ENCODE measurements around the gene ENOX2. TPM values are rescaled to one million over a fixed set of nuclear protein-coding genes. Genes with fewer than 3 reads are reported as not detected.

ENOX2 gene
- total RNA-seq, 1 experiment from 2014 or later: 21.4 TPM

GRCh38 chrX:130577431-130577830 is 325.6 kb downstream of the ENOX2 start:
- POLR2A ChIA-PET (ENCODE audit: unreplicated experiment): no interaction called here

GRCh38 chrX:130575831-130576389 is 327.1 kb downstream of the ENOX2 start:
- Histone ChIP-seq H3K36me3 (ENCODE audit: low read depth) (no peaks in the 10 kb centered on the region), H3K4me1 (replicated peaks; ENCODE audit: insufficient read depth) (no peaks in the 10 kb centered on the region; the same call in 1 of the 2 replicates), H3F3A (ENCODE audit: insufficient read depth, low read depth) (no peaks in the 10 kb centered on the region), H3K9me3 (ENCODE audit: insufficient read depth, low read depth) (peaks cover 5% of the 10 kb centered on the region; the same call in 1 of the 2 replicates), H3K79me2 (ENCODE audit: low read depth) (no peaks in the 10 kb centered on the region), H3K27ac (no peak overlapping the region), H3K4me2 (no peak overlapping the region), H3K27me3 (ENCODE audit: insufficient read depth, low read depth) (no peaks in the 10 kb centered on the region), H3K4me3 (no peak overlapping the region), H3K9me2 (ENCODE audit: insufficient read depth) (no peaks in the 10 kb centered on the region), H2AFZ (no peak overlapping the region), H4K20me1 (ENCODE audit: insufficient read depth) (no peaks in the 10 kb centered on the region)
- DNase-seq: peak in 1 of 2 experiments; percentile 20
- ChIA-PET POLR2A (ENCODE audit: unreplicated experiment) (no interaction called here), CTCF (interaction anchor here (0.6 to 1.3 kb wide), 3 partner anchors 248 to 389 kb away, joined by 3 to 10 read pairs (median 3); no protein-coding TSS in a partner anchor)
- intact Hi-C loops (cut with micrococcal nuclease; ENCODE audit: unreplicated experiment): loop anchor here (1.0 kb wide), 1 partner anchor 341 kb away; no protein-coding TSS in a partner anchor
- no TSS peak for BruUV-seq (replicated peaks)
- TF ChIP-seq CTCF (conservative IDR thresholded peaks at IDR 0.05) (peak; percentile 85), EZH2 (IDR thresholded peaks at IDR 0.05; ENCODE audit: low read depth) (no peak)

More at GRCh38 chrX:130577431-130577830, 325.6 kb downstream of the ENOX2 start:
- Histone ChIP-seq H3K4me2 (no peak overlapping the region), H3K9me3 (ENCODE audit: insufficient read depth, low read depth) (peaks cover 5% of the 10 kb centered on the region; the same call in 1 of the 2 replicates), H4K20me1 (ENCODE audit: insufficient read depth) (no peaks in the 10 kb centered on the region), H3K79me2 (ENCODE audit: low read depth) (no peaks in the 10 kb centered on the region), H3K27me3 (ENCODE audit: insufficient read depth, low read depth) (no peaks in the 10 kb centered on the region), H3K4me1 (replicated peaks; ENCODE audit: insufficient read depth) (no peaks in the 10 kb centered on the region; the same call in 1 of the 2 replicates), H3K27ac (no peak overlapping the region), H3K4me3 (no peak overlapping the region), H3K36me3 (ENCODE audit: low read depth) (no peaks in the 10 kb centered on the region), H3K9me2 (ENCODE audit: insufficient read depth) (no peaks in the 10 kb centered on the region), H2AFZ (no peak overlapping the region), H3F3A (ENCODE audit: insufficient read depth, low read depth) (no peaks in the 10 kb centered on the region)
- no TSS peak for BruUV-seq (replicated peaks)
- DNase-seq: no peak
- TF ChIP-seq CTCF (conservative IDR thresholded peaks at IDR 0.05) (no peak), EZH2 (IDR thresholded peaks at IDR 0.05; ENCODE audit: low read depth) (no peak)
- intact Hi-C loops (cut with micrococcal nuclease; ENCODE audit: unreplicated experiment): no loop called here
- CTCF ChIA-PET: interaction anchor here (0.6 kb wide), 1 partner anchor 195 kb away, joined by 4 read pairs; no protein-coding TSS in a partner anchor

Other genes starting within 250 kb of the ENOX2 start
- not detected in 2 replicates for gene ARHGAP36, start 155.1 kb upstream of the ENOX2 start, total RNA-seq (2021)

Data from PC-9 (cell line).